Neural cell (in vitro differentiated cells): ENCODE results near the gene IL21. TPM values are rescaled to one million over a fixed set of nuclear protein-coding genes. Genes with fewer than 3 reads are reported as not detected.

Experiments
- H2AFZ ChIP-seq: fragments of 200-600, 300-800 bp; sonication (generic), shearing (Covaris generic); 2 replicates; pipeline ENCODE4 v1.6.0; 2014; ENCODE audit warnings: low read depth, mild to moderate bottlenecking, antibody characterized with exemption, low read length, moderate library complexity
- H3F3A ChIP-seq: fragments of 200-600 bp; shearing (Covaris generic); 2 replicates; pipeline ENCODE4 v1.6.1; 2016; ENCODE audit warnings: mild to moderate bottlenecking, moderate library complexity, mixed read lengths, antibody characterized with exemption, low read length; ENCODE audit not compliant: insufficient read depth, poor library complexity, severe bottlenecking
- H3K27ac ChIP-seq: fragments of 200-600, 300-800 bp; sonication (generic), shearing (Covaris generic); 2 replicates; pipeline ENCODE4 v1.5.1; 2014; ENCODE audit warnings: mild to moderate bottlenecking, low read length, moderate library complexity
- H3K27me3 ChIP-seq: fragments of 300-800, 200-600 bp; sonication (generic), shearing (Covaris generic); 2 replicates; pipeline ENCODE4 v1.6.0; 2014; ENCODE audit warnings: mild to moderate bottlenecking, low read depth, low read length, moderate library complexity; ENCODE audit not compliant: insufficient read depth
- H3K36me3 ChIP-seq: fragments of 300-800, 200-600 bp; sonication (generic), shearing (Covaris generic); 2 replicates; pipeline ENCODE4 v1.5.1; 2014; ENCODE audit warnings: mild to moderate bottlenecking, antibody characterized with exemption, low read length, moderate library complexity; ENCODE audit not compliant: insufficient read depth
- H3K4me2 ChIP-seq: fragments of 300-800, 200-600 bp; sonication (generic), shearing (Covaris generic); 2 replicates; pipeline ENCODE4 v1.6.0; 2014; ENCODE audit warnings: mild to moderate bottlenecking, low read length
- H3K4me3 ChIP-seq: fragments of 300-800, 200-600 bp; sonication (generic), shearing (Covaris generic); 2 replicates; pipeline ENCODE4 v1.5.1; 2014; ENCODE audit warnings: mild to moderate bottlenecking, low read length, moderate library complexity
- H3K79me2 ChIP-seq: fragments of 200-600 bp; shearing (Covaris generic); replicated peaks from 2 replicates; pipeline ENCODE4 v1.6.0; 2014; ENCODE audit warnings: mild to moderate bottlenecking, low read length, moderate library complexity; ENCODE audit not compliant: insufficient read depth
- H3K9ac ChIP-seq: fragments of 300-800, 200-600 bp; sonication (generic), shearing (Covaris generic); 2 replicates; pipeline ENCODE4 v1.6.1; 2016; ENCODE audit warnings: mild to moderate bottlenecking, low read length, mixed read lengths
- H3K9me2 ChIP-seq: fragments of 200-600 bp; shearing (Covaris generic); 2 replicates; pipeline ENCODE4 v1.6.1; 2016; ENCODE audit warnings: mild to moderate bottlenecking, low read length, mixed read lengths; ENCODE audit not compliant: insufficient read depth
- H3K9me3 ChIP-seq: fragments of 200-600, 300-800 bp; sonication (generic), shearing (Covaris generic); 2 replicates; pipeline ENCODE4 v1.6.1; 2016; ENCODE audit warnings: mild to moderate bottlenecking, mixed run types, low read length, moderate library complexity, mixed read lengths
- H4K20me1 ChIP-seq: fragments of 200-600 bp; shearing (Covaris generic); 2 replicates; pipeline ENCODE4 v1.6.1; 2016; ENCODE audit warnings: mild to moderate bottlenecking, mixed run types; ENCODE audit not compliant: insufficient read depth
- CTCF ChIP-seq: fragments of 450-650 bp; IDR thresholded peaks from 2 replicates; pipeline ENCODE4 v1.5.1; 2014; ENCODE audit warnings: antibody characterized with exemption, mild to moderate bottlenecking, moderate library complexity; ENCODE audit not compliant: poor library complexity, severe bottlenecking
- EP300 ChIP-seq: fragments of 450-650 bp; conservative IDR thresholded peaks from 2 replicates; pipeline ENCODE4 v1.6.1; 2014; ENCODE audit warnings: antibody characterized with exemption, mild to moderate bottlenecking, moderate library complexity; ENCODE audit not compliant: poor library complexity, severe bottlenecking
- EZH2 ChIP-seq: fragments of 200-600, 300-800 bp; shearing (Covaris generic), sonication (generic); IDR thresholded peaks from 2 replicates; pipeline ENCODE4 v1.6.1; 2014; ENCODE audit warnings: antibody characterized with exemption, low read length, borderline replicate concordance, mild to moderate bottlenecking; ENCODE audit not compliant: insufficient read depth, poor library complexity, severe bottlenecking
- MXI1 ChIP-seq: fragments of 450-650 bp; conservative IDR thresholded peaks from 2 replicates; pipeline ENCODE4 v1.6.1; 2014; ENCODE audit warnings: antibody characterized with exemption, mild to moderate bottlenecking; ENCODE audit not compliant: poor library complexity, severe bottlenecking
- POLR2AphosphoS5 ChIP-seq: IDR thresholded peaks from 2 replicates; pipeline ENCODE4 v1.6.1; 2012
- RAD21 ChIP-seq: fragments of 450-650 bp; conservative IDR thresholded peaks from 2 replicates; pipeline ENCODE4 v1.6.1; 2014; ENCODE audit warnings: antibody characterized with exemption, mild to moderate bottlenecking, moderate library complexity
- SMC3 ChIP-seq: fragments of 450-650 bp; conservative IDR thresholded peaks from 2 replicates; pipeline ENCODE4 v1.6.1; 2014; ENCODE audit warnings: antibody characterized with exemption, mild to moderate bottlenecking, moderate library complexity; ENCODE audit not compliant: poor library complexity
- TAF1 ChIP-seq: IDR thresholded peaks from 2 replicates; pipeline ENCODE4 v1.6.1; 2012; ENCODE audit warnings: low read depth
- polyA plus RNA-seq: library from polyadenylated mRNA; depleted of rRNA; stranded (reverse); fragments of >200 nt; gene quantifications from 2 replicates; pipeline ENCODE4 v1.2.3, GENCODE V29; 2014
- TF ChIP-seq, protein P1 (sequence below): IDR thresholded peaks from 2 replicates; pipeline ENCODE4 v1.6.1; 2012; ENCODE audit warnings: borderline replicate concordance

IL21 gene
- polyA plus RNA-seq, 1 donor from 2014 or later, result not detected

DNA sequence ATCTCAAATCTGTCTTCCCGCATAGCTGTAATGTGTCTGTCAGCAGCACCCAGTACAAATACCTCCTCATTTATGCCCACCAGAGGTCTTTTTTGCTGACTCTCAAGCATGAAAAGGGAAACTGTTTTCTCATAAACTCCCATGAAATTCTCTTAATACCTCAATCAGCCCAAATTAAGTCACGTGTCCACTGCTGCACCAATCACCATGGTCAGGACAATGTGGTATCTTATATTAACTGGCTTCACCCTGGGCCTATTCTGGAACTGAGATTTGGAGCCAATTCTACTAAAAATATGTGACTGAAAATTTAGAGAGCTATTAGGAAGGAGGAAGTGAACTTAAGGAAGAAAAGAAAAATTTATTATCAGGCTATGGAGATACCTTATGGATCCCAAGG is 58.4 kb downstream of the IL21 start:
- H4K20me1 ChIP-seq, result no peaks in the 10 kb centered on the region
- no peak overlapping the region for H3K4me2 ChIP-seq
- no peaks in the 10 kb centered on the region for H3K27me3 ChIP-seq
- H3K9ac ChIP-seq, result no peak overlapping the region
- TF ChIP-seq MXI1 (no peak), EP300 (no peak), POLR2AphosphoS5 (no peak), SMC3 (no peak), EZH2 (no peak), TAF1 (no peak), RAD21 (no peak), CTCF (no peak)
- TF ChIP-seq, protein P1, sequence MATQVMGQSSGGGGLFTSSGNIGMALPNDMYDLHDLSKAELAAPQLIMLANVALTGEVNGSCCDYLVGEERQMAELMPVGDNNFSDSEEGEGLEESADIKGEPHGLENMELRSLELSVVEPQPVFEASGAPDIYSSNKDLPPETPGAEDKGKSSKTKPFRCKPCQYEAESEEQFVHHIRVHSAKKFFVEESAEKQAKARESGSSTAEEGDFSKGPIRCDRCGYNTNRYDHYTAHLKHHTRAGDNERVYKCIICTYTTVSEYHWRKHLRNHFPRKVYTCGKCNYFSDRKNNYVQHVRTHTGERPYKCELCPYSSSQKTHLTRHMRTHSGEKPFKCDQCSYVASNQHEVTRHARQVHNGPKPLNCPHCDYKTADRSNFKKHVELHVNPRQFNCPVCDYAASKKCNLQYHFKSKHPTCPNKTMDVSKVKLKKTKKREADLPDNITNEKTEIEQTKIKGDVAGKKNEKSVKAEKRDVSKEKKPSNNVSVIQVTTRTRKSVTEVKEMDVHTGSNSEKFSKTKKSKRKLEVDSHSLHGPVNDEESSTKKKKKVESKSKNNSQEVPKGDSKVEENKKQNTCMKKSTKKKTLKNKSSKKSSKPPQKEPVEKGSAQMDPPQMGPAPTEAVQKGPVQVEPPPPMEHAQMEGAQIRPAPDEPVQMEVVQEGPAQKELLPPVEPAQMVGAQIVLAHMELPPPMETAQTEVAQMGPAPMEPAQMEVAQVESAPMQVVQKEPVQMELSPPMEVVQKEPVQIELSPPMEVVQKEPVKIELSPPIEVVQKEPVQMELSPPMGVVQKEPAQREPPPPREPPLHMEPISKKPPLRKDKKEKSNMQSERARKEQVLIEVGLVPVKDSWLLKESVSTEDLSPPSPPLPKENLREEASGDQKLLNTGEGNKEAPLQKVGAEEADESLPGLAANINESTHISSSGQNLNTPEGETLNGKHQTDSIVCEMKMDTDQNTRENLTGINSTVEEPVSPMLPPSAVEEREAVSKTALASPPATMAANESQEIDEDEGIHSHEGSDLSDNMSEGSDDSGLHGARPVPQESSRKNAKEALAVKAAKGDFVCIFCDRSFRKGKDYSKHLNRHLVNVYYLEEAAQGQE, result no peak
- H3K9me2 ChIP-seq, result no peaks in the 10 kb centered on the region
- no peak overlapping the region for H3K4me3 ChIP-seq
- no peaks in the 10 kb centered on the region for H3K79me2 ChIP-seq
- H2AFZ ChIP-seq, result no peak overlapping the region
- no peak overlapping the region for H3K27ac ChIP-seq
- H3K36me3 ChIP-seq, result no peaks in the 10 kb centered on the region
- no peaks in the 10 kb centered on the region for H3K9me3 ChIP-seq
- H3F3A ChIP-seq, result no peaks in the 10 kb centered on the region

Other genes starting within 250 kb of the IL21 start
- gene ADAD1, start 242.1 kb downstream of the IL21 start, polyA plus RNA-seq, result not detected in 2 replicates
- gene IL2, start 164.3 kb downstream of the IL21 start, polyA plus RNA-seq, result not detected in 2 replicates
- gene BBS12, start 111.6 kb upstream of the IL21 start, polyA plus RNA-seq, result 3.7 TPM in 2 replicates
- gene FGF2, start 205.8 kb upstream of the IL21 start, polyA plus RNA-seq, result 5.2 and 5.8 TPM in 2 replicates